Stomach (tissue), 4 donors: ENCODE results near the gene CTBP1.

Source experiments
- CTCF ChIP-seq, 7 experiments: fragments of 450-650 bp in 4 of 7; fragments of 200-600 bp in 3 of 7; sonication (generic) in 3 of 7; IDR thresholded peaks; one replicate each; pipeline ENCODE4 v1.5.1; 2016 to 2019; ENCODE audit warnings: antibody characterized with exemption in 7 of 7, control low read depth in 2 of 7, mild to moderate bottlenecking in 1 of 7
- EP300 ChIP-seq: sonication (generic); formaldehyde crosslinking; IDR thresholded peaks from one replicate; pipeline ENCODE4 v1.6.1; 2017; ENCODE audit warnings: antibody characterized with exemption
- POLR2AphosphoS5 ChIP-seq, 3 donors: sonication (generic); formaldehyde crosslinking; IDR thresholded peaks; one replicate each; pipeline ENCODE4 v1.6.1; 2016; ENCODE audit warnings: antibody characterized with exemption in 3 of 3

GRCh38 chr4:1283711-1284110 is 34.8 kb upstream of the CTBP1 start:
- TF ChIP-seq CTCF (IDR thresholded peaks at IDR 0.05), result no peak
- TF ChIP-seq POLR2AphosphoS5 (IDR thresholded peaks at IDR 0.05), result no peak
- TF ChIP-seq EP300, result no peak
